ENCODE data around the gene SPAG16.

DNA sequence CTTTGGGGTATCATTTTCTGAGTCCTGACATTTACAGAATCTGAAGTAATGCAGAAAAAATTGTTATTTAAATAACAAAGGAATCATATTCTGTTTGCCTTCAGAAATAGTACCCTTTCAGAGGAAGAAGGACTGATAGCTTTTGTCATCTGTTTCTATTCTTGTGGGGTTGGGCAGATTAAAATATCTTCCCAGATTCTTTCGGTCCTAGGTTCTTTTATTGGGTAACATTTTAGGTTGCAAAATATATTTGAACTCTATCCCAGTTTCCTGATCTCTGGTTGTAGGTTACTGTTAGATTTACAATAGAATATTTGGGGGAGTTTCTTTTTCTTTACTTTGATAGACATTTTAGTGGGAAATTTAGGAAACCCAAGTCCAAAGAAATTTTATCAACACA lies 550.5 kb downstream of the SPAG16 start:
- TF ChIP-seq POLR2A (IDR thresholded peaks at IDR 0.05) (no peak), EP300 (IDR thresholded peaks at IDR 0.05; ENCODE audit: low read depth) (no peak)
- TF ChIP-seq, protein P1, sequence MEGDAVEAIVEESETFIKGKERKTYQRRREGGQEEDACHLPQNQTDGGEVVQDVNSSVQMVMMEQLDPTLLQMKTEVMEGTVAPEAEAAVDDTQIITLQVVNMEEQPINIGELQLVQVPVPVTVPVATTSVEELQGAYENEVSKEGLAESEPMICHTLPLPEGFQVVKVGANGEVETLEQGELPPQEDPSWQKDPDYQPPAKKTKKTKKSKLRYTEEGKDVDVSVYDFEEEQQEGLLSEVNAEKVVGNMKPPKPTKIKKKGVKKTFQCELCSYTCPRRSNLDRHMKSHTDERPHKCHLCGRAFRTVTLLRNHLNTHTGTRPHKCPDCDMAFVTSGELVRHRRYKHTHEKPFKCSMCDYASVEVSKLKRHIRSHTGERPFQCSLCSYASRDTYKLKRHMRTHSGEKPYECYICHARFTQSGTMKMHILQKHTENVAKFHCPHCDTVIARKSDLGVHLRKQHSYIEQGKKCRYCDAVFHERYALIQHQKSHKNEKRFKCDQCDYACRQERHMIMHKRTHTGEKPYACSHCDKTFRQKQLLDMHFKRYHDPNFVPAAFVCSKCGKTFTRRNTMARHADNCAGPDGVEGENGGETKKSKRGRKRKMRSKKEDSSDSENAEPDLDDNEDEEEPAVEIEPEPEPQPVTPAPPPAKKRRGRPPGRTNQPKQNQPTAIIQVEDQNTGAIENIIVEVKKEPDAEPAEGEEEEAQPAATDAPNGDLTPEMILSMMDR (IDR thresholded peaks at IDR 0.05), result no peak

All from transverse colon (tissue), 3 donors.